GM21528 (cell line): ENCODE data around the gene ANKRD12.

Experiments
- ATAC-seq: cut with Tn5 transposase; IDR thresholded peaks from one replicate; pipeline ENCODE4 v1.9.1; 2021; ENCODE audit warnings: mild to moderate bottlenecking, moderate library complexity; ENCODE audit not compliant: unreplicated experiment, low FRiP score

ANKRD12 gene

DNA sequence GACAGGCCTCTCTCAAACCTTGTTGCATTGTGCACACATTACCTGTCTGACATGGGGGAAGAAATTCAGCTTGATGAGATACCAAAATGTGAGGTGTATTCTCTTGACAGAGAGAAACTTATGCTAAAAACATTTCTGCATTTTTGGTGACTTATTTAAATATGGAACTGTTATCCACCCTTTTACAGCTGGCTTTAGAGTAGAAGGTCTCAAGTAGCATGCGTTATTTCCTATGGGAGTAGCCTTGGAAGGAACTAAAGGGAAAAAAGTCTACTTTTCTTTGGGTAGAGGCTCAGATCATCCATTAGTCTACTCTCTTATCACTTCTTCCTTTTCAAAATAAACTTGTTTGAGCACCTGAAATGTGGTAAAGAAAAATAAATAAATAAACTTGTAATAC lies 141.4 kb downstream of the ANKRD12 start:
- no peak for ATAC-seq

DNA sequence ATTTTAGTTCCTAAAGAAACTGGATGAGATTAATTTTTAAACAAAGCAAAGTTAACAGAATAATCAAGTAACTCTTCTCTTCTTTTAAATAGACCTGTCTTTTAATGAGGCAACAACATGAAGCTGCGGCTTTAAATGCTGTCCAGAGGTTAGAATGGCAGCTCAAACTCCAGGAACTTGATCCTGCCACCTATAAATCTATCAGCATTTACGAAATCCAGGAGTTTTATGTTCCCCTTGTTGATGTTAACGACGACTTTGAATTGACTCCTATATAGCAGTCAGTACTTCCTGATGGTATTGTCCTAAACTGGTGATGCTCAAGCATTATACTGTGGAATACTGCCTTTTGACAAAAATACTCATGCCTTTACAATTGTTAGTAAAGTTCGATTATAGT lies 144.3 kb downstream of the ANKRD12 start:
- no peak for ATAC-seq

DNA sequence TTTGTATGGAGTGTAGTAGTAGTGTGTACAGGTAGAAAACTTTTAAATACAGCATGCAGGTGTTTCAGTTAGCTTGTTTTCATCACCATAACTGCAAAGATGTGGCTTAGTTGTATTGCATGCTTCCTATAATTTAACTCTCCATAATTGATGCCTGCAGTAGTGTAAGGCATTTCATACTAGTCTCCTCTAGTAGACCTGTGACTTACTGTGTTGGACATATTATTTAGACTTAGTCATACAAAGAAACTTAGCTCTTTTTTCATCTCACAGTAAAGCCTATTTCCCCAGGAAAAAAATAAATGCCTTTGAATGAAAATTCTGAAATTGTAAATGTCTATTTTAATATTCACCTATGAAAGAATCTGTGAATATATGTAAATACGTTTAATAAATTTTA lies 145.2 kb downstream of the ANKRD12 start:
- no peak for ATAC-seq

DNA sequence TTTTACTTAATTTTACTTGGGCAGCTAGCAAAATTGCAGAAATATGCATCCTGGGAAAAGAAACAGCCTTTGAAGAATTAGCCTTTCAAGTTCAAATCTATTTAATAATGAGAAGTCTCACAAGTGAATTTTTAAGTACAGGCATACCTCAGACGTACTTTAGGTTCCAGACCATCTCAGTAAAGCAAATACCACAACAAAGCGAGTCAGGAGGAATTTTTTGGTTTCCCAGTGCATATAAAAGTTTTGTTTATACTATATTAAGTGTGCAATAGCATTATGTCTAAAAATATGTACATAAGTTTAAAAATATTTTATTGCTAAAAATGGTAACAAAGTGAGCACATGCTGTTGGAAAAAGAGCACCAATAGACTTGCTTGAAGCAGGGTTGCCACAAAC lies 147.2 kb downstream of the ANKRD12 start:
- ATAC-seq, result no peak

DNA sequence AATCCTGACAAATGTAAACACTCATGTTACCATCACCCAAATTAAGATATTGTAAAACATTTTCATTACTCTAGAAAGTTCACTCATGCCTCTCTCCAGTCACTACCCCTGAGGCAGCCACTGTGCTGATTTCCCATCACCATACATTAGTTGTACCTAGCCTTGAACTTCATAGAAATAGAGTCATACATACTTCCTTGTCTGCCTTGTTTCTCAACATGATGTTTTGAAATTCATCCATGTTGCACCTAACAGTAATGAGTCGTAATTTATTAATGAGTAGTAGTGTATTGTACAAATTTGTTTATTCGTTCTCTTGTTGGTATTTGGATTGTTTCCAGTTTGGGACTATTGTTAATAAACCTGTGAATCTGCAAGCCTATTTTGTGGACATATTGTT lies 149.0 kb downstream of the ANKRD12 start:
- ATAC-seq, result no peak

DNA sequence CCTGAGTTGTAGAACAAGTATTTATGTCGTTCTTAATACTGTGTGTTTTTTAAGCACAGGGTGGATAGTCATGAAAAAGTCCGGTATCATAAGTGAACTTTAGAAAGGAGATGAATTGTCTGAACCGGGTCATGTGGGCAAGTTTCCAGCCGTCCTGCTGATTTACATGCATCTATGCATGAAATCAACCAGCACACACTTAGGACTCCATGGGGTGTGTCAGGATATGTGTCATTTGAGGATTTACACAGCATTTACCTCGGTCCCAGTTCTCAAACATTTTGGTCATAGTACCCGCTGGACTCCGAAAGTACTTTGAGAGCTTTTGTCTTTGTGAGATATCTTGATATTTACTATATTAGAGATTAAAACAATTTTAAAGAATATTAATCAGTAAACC lies 150.5 kb downstream of the ANKRD12 start:
- ATAC-seq, result no peak

DNA sequence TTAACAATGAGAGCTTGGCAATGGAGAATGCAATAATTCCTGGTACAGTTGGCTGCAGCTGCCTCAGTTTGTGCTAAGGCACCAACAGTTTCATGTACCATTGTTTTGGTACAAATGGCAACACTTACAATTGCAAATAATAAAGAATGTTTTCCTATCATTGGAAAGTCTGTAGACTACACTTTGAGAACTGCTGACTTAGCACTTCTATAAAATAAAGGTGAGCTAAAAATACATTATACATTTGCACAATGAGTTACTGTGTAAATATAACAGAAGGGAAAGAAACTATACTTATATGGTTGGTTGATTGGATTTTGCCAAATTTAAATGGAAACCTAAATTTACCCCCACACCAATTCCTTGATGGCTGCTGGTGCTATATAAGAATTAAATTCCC lies 153.1 kb downstream of the ANKRD12 start:
- no peak for ATAC-seq

DNA sequence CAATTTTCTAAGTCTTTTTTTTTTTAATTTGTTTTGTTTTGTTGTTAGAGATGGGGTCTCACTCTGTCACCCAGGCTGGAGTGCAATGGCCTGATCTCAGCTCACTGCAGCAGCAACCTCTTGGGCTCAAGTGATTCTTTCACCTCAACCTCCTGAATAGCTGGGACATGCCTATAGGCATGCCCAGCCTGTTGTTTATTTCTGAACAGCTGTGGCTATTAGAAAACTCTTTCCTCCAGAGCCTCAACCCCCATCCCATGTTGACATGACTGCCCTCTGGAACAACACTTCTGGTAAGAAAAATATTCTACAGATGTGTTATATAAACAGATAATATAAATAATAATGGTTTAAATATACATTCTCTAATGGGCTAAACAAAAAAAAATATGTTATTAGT lies 153.6 kb downstream of the ANKRD12 start:
- no peak for ATAC-seq

DNA sequence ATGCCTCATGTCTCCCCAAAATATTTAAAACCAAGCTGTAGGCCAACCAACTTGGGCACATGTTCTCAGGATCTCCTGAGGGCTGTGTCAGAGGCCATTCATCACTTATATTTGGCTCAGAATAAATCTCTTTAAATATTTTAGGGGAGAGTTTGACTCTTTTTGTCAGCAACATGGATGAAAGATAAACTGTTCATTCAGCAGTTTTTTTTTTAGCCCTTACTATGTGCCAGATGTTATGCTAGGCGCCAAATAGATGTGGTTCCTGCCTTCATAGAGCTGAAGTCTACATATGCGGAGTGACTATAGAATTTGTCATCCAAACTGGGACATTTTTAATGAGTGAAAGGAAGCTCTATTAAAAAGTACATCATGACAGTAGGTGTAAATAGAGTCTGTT lies 155.5 kb downstream of the ANKRD12 start:
- no peak for ATAC-seq

DNA sequence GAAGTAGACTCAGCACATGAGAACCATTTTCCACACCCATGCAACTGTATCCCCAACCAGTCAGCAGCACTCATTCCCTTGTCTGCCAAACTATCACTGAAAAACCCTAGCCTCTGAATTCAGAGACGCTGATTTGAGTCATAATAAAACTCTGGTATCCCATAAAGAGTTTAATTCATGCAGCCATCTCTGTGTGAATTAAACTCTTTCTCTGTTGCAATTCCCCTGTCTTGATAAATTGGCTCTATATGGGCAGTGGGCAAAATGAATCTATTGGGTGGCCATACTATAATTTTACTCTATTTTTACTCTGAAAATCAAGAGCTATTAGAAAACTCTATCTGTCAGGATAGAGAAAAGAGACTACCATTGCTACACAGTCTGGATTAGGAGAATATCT lies 157.4 kb downstream of the ANKRD12 start:
- ATAC-seq, result no peak

DNA sequence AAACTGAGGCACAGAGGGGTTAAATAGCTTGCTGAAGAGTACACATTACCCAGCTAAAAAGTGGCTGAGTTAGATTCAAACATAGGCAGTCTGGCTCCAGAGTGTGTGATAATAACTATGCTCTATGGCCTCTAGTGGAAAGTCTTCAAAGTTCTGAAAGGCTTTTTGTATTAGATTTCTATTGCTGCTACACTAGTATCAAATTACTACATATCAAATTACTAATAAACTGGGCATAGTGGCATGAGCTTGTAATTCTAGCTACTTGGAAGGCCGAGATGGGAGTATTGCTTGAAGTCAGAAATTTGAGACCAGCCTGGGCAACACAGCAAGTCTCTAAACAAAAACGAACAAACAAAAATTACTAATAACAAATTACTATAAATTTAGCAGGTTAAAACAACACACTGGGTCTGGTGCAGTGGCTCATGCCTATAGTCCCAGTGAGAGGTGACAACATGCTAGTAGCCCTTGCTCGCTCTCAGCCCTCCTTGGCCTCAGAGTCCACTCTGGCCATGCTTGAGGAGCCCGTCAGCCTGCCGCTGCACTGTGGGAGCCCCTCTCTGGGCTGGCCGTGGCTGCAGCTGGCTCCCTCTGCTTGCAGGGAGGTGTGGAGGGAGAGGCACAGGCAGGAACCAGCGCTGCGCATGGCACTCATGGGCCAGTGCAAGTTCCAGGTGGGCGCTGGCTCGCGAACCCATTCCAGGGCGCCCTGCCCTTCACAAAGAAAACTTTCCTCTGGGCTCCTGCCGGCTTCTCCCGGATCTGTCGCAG lies 159.8 kb downstream of the ANKRD12 start:
- ATAC-seq, result no peak

DNA sequence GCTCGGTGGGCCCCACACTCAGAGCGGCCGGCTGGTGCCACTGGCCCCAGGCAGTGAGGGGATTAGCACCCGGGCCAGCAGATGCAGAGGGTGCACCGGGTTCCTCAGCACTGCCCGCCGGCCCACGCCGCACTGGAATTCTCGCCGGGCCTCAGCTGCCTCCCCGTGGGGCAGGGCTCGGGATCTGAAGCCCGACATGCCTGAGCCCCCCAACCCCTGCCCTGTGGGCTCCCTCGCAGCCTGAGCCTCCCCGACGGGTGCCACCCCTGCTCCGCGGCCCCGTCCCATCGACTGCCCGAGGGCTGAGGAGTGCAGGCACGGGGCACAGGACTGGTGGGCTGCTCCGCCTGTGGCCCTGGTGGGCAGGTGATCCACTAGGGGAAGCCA lies 160.4 kb downstream of the ANKRD12 start:
- ATAC-seq, result no peak

DNA sequence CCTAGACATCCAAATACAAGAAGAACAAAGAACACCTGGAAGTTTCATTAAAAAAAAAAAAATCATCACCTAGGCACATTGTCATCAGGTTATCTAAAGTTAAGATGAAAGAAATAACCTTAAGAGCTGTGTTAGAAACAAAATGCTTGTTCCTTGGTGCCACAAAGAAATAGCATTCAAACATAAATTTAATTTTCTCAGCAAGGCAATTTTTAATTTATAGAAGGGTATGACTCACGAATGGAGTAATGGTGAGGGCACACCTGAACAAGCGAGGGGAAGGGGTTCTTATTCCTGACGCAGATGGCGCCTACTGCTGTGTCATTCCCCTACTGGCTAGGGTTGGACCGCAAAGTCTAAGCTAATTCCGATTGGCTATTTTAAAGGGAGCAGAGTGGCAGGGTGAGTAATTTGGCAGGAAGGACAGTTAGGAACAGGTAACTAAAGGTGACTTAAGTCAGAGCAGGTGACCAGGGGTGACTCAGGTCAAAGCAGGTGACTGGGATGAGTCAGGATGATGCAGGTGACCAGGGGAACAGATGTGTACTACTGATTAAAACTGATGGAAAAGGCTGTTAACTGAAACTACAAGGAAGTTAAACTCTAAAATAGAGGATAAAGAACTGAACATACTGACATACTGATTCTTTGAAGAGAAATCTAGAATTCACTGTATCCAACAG lies 167.9 kb downstream of the ANKRD12 start:
- no peak for ATAC-seq

DNA sequence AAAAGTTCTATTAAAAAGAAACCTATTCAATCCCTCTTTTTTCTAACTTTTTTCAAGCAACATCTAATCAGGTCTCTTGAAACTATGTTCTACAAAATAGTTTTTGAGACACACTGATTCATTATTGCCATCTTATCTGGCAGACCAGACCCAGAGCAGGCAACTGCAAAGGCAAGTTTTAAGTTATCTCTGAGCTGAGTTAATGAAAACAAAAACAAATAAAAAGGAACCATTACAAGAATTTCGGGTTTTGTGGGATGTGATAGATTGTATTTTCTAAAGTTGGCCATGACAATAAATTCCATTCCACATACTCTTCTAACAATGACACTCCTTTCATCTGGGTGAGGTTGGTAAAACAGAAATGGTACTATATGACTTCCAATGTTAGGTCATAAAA lies 182.8 kb downstream of the ANKRD12 start:
- no peak for ATAC-seq

DNA sequence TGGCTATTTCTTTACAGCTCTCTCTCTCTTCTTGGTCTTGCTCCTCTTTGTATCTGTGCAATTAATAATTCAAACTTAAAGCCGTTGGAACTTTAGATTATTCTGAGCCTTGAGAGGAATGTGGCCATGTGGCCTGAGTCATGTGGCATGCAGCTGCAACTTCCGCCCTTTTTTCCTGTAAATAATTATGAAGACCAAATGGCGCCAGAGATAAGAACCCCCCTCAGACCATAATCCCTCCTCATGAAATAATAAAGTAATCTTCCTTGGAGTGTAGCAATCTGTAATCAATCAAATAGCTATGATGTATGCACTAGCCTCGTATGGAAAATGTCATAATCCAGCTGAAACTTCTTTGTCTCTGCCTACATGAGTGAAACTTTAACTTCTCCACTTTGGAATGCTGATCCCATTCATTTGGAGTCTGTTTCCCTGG lies 184.5 kb downstream of the ANKRD12 start:
- ATAC-seq, result no peak

DNA sequence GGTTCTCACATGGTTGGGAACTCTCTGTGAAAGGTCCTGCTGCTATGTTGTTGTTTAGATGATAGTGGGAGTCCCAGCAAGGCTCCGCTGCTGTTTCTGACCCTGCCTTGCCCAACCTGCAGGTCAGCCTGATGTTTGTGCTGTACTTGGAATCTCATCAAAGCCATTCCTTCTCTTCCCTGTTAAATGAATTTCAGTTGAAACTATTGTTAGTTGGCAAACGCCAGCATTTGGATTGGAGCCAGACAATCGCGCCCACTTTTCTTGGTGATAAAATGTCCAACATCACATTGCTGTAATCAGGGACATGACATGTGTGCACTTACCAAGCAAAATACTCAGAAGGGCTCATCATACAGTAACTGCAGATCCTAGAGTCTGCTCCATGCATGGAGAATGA lies 185.2 kb downstream of the ANKRD12 start:
- ATAC-seq, result no peak

DNA sequence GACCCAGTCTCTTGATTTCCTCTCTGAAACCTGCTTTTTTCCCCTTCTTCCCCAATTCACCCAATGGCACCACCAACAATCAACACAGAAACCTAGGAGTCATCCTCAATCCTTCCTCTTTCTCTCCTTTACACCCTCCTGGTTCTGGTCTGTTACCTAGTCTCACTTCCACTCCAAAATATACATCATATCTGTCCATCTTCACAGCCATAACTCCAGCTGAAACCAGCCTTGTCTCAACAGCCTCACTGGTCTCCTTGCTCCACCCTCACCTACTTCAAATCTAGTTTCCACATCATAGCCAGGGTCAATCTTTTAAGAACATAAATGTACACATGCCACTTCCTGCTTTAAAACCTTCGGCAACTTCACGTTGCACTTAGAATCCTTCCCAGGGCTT lies 186.2 kb downstream of the ANKRD12 start:
- no peak for ATAC-seq

DNA sequence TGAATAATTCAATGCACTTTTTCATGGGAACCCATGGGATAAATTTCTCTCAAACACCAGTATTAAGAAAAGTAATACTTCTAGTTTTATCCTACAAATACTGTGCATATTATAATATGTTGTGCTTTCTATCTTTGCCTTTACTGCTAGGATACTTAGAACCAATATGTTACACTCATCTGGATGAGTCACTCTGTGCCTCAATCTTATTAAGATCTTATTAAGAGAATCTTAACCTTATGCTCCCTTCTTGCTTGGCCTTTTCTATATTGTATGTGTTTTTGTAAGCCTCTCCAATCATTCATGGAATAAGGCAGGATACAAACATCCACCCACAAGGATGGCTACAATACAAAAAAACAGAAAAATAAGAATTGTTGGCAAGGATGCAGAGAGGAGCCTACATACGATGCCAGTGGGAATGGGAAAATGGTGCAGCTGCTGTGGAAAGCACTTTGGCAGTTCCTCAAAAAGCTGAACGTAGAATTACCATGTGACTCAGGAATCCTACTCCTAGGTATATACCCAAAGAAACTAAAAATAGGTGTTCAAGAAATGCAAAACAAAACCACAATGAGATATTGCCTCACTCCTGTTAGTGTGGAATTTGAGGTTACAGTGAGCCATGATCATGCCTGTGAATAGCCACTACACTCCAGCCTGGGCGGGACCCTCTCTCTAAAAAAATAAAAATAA lies 187.3 kb downstream of the ANKRD12 start:
- ATAC-seq, result no peak

DNA sequence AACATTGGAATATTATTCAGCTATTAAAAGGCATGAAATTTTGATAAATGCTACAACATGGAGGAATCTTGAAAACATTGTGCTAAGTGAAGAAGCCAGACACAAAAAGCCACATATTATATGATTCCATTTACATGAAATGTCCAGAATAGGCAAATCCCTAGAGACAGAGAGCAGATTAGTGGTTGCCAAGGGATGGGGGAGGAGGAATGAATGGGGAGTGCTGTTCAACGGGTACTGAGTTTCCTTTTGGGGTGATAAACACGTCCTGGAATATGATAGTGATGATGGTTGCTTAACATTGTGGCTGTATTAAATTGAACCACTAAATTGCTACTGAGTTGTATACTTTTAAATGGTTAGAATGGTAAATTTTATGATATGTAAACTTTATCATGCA lies 189.1 kb downstream of the ANKRD12 start:
- no peak for ATAC-seq

DNA sequence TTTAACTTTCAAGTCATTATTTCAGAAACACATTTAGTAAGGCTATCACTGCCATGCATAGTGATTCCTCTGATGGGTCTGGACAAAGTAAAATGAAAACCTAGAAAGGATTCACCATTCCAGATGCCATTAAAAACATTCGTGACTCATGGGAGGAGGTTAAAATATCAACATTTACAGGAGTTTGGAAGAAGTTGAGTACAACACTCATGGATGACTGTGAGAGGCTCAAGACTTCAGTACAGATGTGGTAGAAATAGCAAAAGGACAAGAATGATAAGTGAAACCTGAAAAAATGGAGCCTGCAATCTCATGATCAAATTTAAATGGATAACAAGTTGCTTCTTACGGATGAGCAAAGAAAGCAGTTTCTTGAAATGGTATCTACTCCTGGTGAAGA lies 192.2 kb downstream of the ANKRD12 start:
- no peak for ATAC-seq

DNA sequence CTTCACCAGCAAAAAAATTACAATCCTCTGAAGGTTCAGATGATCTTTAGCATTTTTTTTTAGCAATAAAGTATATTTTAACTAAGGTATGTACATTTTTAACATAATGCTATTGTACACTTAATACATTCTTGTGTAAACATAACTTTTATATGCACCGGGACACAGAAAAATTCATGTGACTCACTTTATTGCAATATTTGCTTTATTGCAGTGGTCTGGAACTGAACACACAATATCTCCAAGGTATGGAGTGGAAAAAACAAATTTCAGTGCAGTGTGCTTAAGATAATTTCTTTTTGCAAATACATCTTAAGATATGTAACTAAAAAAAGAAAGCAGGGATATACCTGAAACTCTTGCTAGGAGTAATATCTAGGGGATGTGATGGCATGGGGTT lies 192.9 kb downstream of the ANKRD12 start:
- no peak for ATAC-seq

DNA sequence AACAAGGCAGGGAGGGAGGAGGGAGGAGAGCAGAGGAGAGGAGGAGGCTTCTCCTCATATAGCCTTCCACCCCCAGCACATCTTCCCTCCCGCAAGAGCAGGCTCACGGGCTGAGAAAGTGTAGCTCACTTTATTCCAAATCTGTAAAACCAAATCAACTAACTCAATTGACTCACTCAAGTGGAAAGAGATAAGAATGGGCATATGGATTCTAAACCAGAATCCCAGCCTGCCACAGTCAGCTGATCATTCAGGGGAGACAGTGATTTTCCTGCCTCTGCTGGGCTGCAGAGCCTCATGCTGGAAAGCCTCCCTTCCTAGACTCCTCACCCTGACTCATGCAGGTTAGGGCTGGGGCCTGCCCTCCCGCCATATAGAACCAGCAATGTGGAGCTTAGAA lies 193.8 kb downstream of the ANKRD12 start:
- ATAC-seq, result no peak
